Natural killer cell (primary cell): ENCODE data around the gene GNB1L. TPM values are rescaled to one million over a fixed set of nuclear protein-coding genes. Genes with fewer than 3 reads are reported as not detected.

Source experiments
- ATAC-seq, 3 donors: fragments of 150-1000 bp in 2 of 3; fragments of 200-7000 bp in 1 of 3; cut with Tn5 transposase; 1 replicate in 1 of 3; 2 replicates in 2 of 3; pipeline ENCODE4 v1.10.0; 2021; ENCODE audit warnings: mild to moderate bottlenecking in 2 of 3, moderate library complexity in 2 of 3
- DNase-seq, 2 donors: peaks; one replicate each; pipeline versions ENCODE4 v3.0.0 to v3.0.0-alpha.2; 2013 to 2021; ENCODE audit warnings: mixed read lengths in 1 of 2
- H3K27ac ChIP-seq: one replicate; pipeline ENCODE4 v1.5.1; 2013; ENCODE audit warnings: mild to moderate bottlenecking, low read length
- H3K27me3 ChIP-seq: one replicate; pipeline ENCODE4 v1.6.1; 2013; ENCODE audit warnings: low read length; ENCODE audit not compliant: control insufficient read depth, insufficient read depth
- H3K36me3 ChIP-seq: one replicate; pipeline ENCODE4 v1.6.1; 2013; ENCODE audit warnings: low read length; ENCODE audit not compliant: control insufficient read depth, insufficient read depth
- H3K4me1 ChIP-seq: one replicate; pipeline ENCODE4 v1.6.1; 2013; ENCODE audit warnings: low read length; ENCODE audit not compliant: control insufficient read depth, insufficient read depth
- H3K4me3 ChIP-seq: one replicate; pipeline ENCODE4 v1.5.1; 2013; ENCODE audit warnings: low read length
- H3K9me3 ChIP-seq: one replicate; pipeline ENCODE4 v1.6.1; 2013; ENCODE audit warnings: low read length; ENCODE audit not compliant: control insufficient read depth, insufficient read depth
- H3K27ac Mint-ChIP-seq, 2 donors: one replicate each; pipeline ENCODE4 v1.8.0; 2022; ENCODE audit warnings: mild to moderate bottlenecking in 2 of 2, mixed read lengths in 2 of 2, moderate library complexity in 1 of 2
- H3K27me3 Mint-ChIP-seq, 2 donors: one replicate each; pipeline ENCODE4 v1.8.0; 2022; ENCODE audit warnings: low read depth in 2 of 2, mixed read lengths in 2 of 2
- H3K36me3 Mint-ChIP-seq: one replicate; pipeline ENCODE4 v1.8.0; 2022; ENCODE audit warnings: mixed read lengths
- H3K4me1 Mint-ChIP-seq, 2 donors: one replicate each; pipeline ENCODE4 v1.8.0; 2022; ENCODE audit warnings: mixed read lengths in 2 of 2
- H3K4me3 Mint-ChIP-seq: one replicate; pipeline ENCODE4 v1.8.0; 2022; ENCODE audit warnings: mild to moderate bottlenecking, moderate library complexity, mixed read lengths
- H3K9me3 Mint-ChIP-seq, 2 donors: one replicate each; pipeline ENCODE4 v1.8.0; 2022; ENCODE audit warnings: mixed read lengths in 2 of 2
- CTCF ChIP-seq: fragments of 200-600 bp; IDR thresholded peaks from one replicate; pipeline ENCODE4 v1.8.0; 2022; ENCODE audit warnings: antibody characterized with exemption
- WGBS: methylation state at CpG from one replicate; pipeline ENCODE4 v1.1.7; 2013; ENCODE audit warnings: missing lambda C conversion rate; ENCODE audit not compliant: insufficient coverage; 5-methylcytosine and 5-hydroxymethylcytosine counted together
- intact Hi-C: fragments of 100-400 bp; cut with micrococcal nuclease; formaldehyde crosslinking; loops from one replicate; pipeline ENCODE4 v1.14.2; 2022
- total RNA-seq, 4 donors: library from RNA; stranded (reverse); fragments of 120-200 nt in 1 of 4; gene quantifications; one replicate each; pipeline versions ENCODE4 v1.2.3 to v1.2.4, GENCODE V29; 2013 to 2022

Gene GNB1L
- total RNA-seq, 3 donors from 2014 or later (not counting 1 experiment from before 2014, with no cell fraction given): 5.1 to 5.3 (median 5.3) TPM

GRCh38 chr22:19791243-19791642 is 63.4 kb downstream of the GNB1L start:
- DNase-seq (no peak), ATAC-seq (no peak)
- Histone ChIP-seq H3K9me3 (peaks cover 4% of the 10 kb centered on the region), H3K36me3 (peaks cover 2% of the 10 kb centered on the region), H3K4me1 (no peaks in the 10 kb centered on the region), H3K27ac (no peak overlapping the region), H3K27me3 (no peaks in the 10 kb centered on the region), H3K4me3 (no peak overlapping the region)
- Mint-ChIP-seq H3K9me3 (peaks cover 0 to 4% of the 10 kb centered on the region in 2 donors), H3K4me1 (peaks cover 0 to 4% of the 10 kb centered on the region in 2 donors), H3K27me3 (no peaks in the 10 kb centered on the region), H3K36me3 (no peaks in the 10 kb centered on the region), H3K27ac (no peak overlapping the region), H3K4me3 (no peak overlapping the region)
- TF ChIP-seq CTCF: no peak
- intact Hi-C loops: no loop called here

- 98% methylated on average over 5 of the region's 6 CpGs for WGBS
These were observed 64.8 kb downstream of the GNB1L start for GRCh38 chr22:19789828-19790227.

GRCh38 chr22:19789406-19789805 is 65.3 kb downstream of the GNB1L start:
- ATAC-seq: no peak
- 95% methylated on average over 16 of the region's 16 CpGs for WGBS
- H3K4me1 Mint-ChIP-seq: peaks cover 0 to 4% of the 10 kb centered on the region in 2 donors
- H3K27me3 Mint-ChIP-seq: no peaks in the 10 kb centered on the region
- peaks cover 0 to 4% of the 10 kb centered on the region in 2 donors for H3K9me3 Mint-ChIP-seq
- no peak overlapping the region for H3K4me3 Mint-ChIP-seq
- Histone ChIP-seq H3K36me3 (peaks cover 2% of the 10 kb centered on the region), H3K4me3 (no peak overlapping the region), H3K27ac (no peak overlapping the region), H3K27me3 (no peaks in the 10 kb centered on the region), H3K9me3 (peaks cover 4% of the 10 kb centered on the region), H3K4me1 (no peaks in the 10 kb centered on the region)
- intact Hi-C loops: no loop called here
- no peak overlapping the region for H3K27ac Mint-ChIP-seq
- no peak for TF ChIP-seq CTCF
- no peaks in the 10 kb centered on the region for H3K36me3 Mint-ChIP-seq
- no peak for DNase-seq

More at GRCh38 chr22:19789828-19790227, 64.8 kb downstream of the GNB1L start:
- Mint-ChIP-seq H3K4me1 (peaks cover 0 to 4% of the 10 kb centered on the region in 2 donors), H3K27me3 (no peaks in the 10 kb centered on the region), H3K27ac (no peak overlapping the region), H3K9me3 (peaks cover 0 to 4% of the 10 kb centered on the region in 2 donors), H3K36me3 (no peaks in the 10 kb centered on the region), H3K4me3 (no peak overlapping the region)
- Histone ChIP-seq H3K9me3 (peaks cover 4% of the 10 kb centered on the region), H3K27ac (no peak overlapping the region), H3K4me1 (no peaks in the 10 kb centered on the region), H3K36me3 (peaks cover 2% of the 10 kb centered on the region), H3K27me3 (no peaks in the 10 kb centered on the region), H3K4me3 (no peak overlapping the region)
- TF ChIP-seq CTCF: no peak
- ATAC-seq (no peak), DNase-seq (no peak)
- intact Hi-C loops: no loop called here

- Histone ChIP-seq H3K4me1 (no peaks in the 10 kb centered on the region), H3K36me3 (peaks cover 2% of the 10 kb centered on the region), H3K4me3 (no peak overlapping the region), H3K9me3 (peaks cover 4% of the 10 kb centered on the region), H3K27ac (no peak overlapping the region), H3K27me3 (no peaks in the 10 kb centered on the region)
- H3K36me3 Mint-ChIP-seq: no peaks in the 10 kb centered on the region
- peaks cover 0 to 4% of the 10 kb centered on the region in 2 donors for H3K9me3 Mint-ChIP-seq
- WGBS: 96% methylated on average over 34 of the region's 34 CpGs
- peaks cover 0 to 4% of the 10 kb centered on the region in 2 donors for H3K4me1 Mint-ChIP-seq
- no peak overlapping the region for H3K4me3 Mint-ChIP-seq
- ATAC-seq (no peak), DNase-seq (no peak)
- no peak overlapping the region for H3K27ac Mint-ChIP-seq
- H3K27me3 Mint-ChIP-seq: no peaks in the 10 kb centered on the region
- intact Hi-C loops: no loop called here
- TF ChIP-seq CTCF: no peak
These were observed 65.9 kb downstream of the GNB1L start for GRCh38 chr22:19788661-19789225.
